ENCODE results near the gene PIGK. TPM values are rescaled to one million over a fixed set of nuclear protein-coding genes. Genes with fewer than 3 reads are reported as not detected.
"Not testable (repeated sequence)": the region's sequence is repeated elsewhere in the genome, so short reads cannot be mapped to it uniquely, and the experiment has no call there.

Gene PIGK
- total RNA-seq (2014; rRNA removed; shearing (Covaris generic)): 25.7 and 28.8 TPM in 2 replicates

- DNase-seq (ENCODE audit: low spot score): peak; percentile 60
Measured at GRCh38 chr1:77219166-77219887, at the start of gene PIGK. TSS of gene PIGK (minus strand) at chr1:77219430. CDS start at chr1:77219402, 28 bp downstream.

- no peak for DNase-seq (ENCODE audit: low spot score)
Measured at GRCh38 chr1:77267035-77267434, 47.8 kb upstream of the PIGK start.

- DNase-seq (ENCODE audit: low spot score): no peak
Measured at GRCh38 chr1:77265180-77265579, 46.0 kb upstream of the PIGK start.

GRCh38 chr1:77263708-77264107, 44.5 kb upstream of the PIGK start:
- no peak for DNase-seq (ENCODE audit: low spot score)

GRCh38 chr1:77253211-77253610, 34.0 kb upstream of the PIGK start:
- DNase-seq (ENCODE audit: low spot score): no peak

GRCh38 chr1:77250126-77250525, 30.9 kb upstream of the PIGK start:
- no peak for DNase-seq (ENCODE audit: low spot score)

GRCh38 chr1:77245830-77246229, 26.6 kb upstream of the PIGK start:
- DNase-seq (ENCODE audit: low spot score): no peak

- no peak for DNase-seq (ENCODE audit: low spot score)
Measured at GRCh38 chr1:77239311-77239710, 20.1 kb upstream of the PIGK start.

GRCh38 chr1:77238462-77238861, 19.2 kb upstream of the PIGK start:
- no peak for DNase-seq (ENCODE audit: low spot score)

GRCh38 chr1:77234943-77235342, 15.7 kb upstream of the PIGK start:
- no peak for DNase-seq (ENCODE audit: low spot score)

GRCh38 chr1:77234096-77234495, 14.9 kb upstream of the PIGK start:
- DNase-seq (ENCODE audit: low spot score): no peak

- no peak for DNase-seq (ENCODE audit: low spot score)
Measured at GRCh38 chr1:77232829-77233228, 13.6 kb upstream of the PIGK start.

- no peak for DNase-seq (ENCODE audit: low spot score)
Measured at GRCh38 chr1:77230051-77230450, 10.8 kb upstream of the PIGK start.

GRCh38 chr1:77228836-77229235, 9.6 kb upstream of the PIGK start:
- DNase-seq (ENCODE audit: low spot score): no peak

- DNase-seq (ENCODE audit: low spot score): no peak
Measured at GRCh38 chr1:77227381-77227780, 8.2 kb upstream of the PIGK start.

- DNase-seq (ENCODE audit: low spot score): no peak
Measured at GRCh38 chr1:77222496-77222895, 3.3 kb upstream of the PIGK start.

- no peak for DNase-seq (ENCODE audit: low spot score)
Measured at GRCh38 chr1:77220687-77221463, 1.6 kb upstream of the PIGK start.

- no peak for DNase-seq (ENCODE audit: low spot score)
Measured at GRCh38 chr1:77218477-77219165, 609 bp downstream of the PIGK start.

GRCh38 chr1:77204043-77204442, 15.2 kb downstream of the PIGK start:
- DNase-seq (ENCODE audit: low spot score): not testable (repeated sequence)

- DNase-seq (ENCODE audit: low spot score): no peak
Measured at GRCh38 chr1:77202751-77203150, 16.5 kb downstream of the PIGK start.

GRCh38 chr1:77200806-77201205, 18.4 kb downstream of the PIGK start:
- no peak for DNase-seq (ENCODE audit: low spot score)

GRCh38 chr1:77200293-77200692, 18.9 kb downstream of the PIGK start:
- DNase-seq (ENCODE audit: low spot score): no peak

GRCh38 chr1:77197351-77197750, 21.9 kb downstream of the PIGK start:
- no peak for DNase-seq (ENCODE audit: low spot score)

All from A172 (cell line).